ENCODE data around the gene SAMMSON. TPM values are rescaled to one million over a fixed set of nuclear protein-coding genes. Genes with fewer than 3 reads are reported as not detected.
A peak's percentile ranks its signal among the peaks of the same experiment; 100 is the strongest.

SAMMSON gene
- total RNA-seq, 4 donors from 2014 or later, result 0.94 to 6.1 TPM; not detected in 2

- H3K27me3 ChIP-seq, result peaks cover 0 to 18% (median 0%) of the 10 kb centered on the region in 4 donors
- no peaks in the 10 kb centered on the region for H3K4me1 ChIP-seq
- 51 to 63% methylated on average over 2 of the region's 2 CpGs for WGBS, 2 donors
- peak overlapping the region in 3 of 4 donors; percentile 37 to 51 (median 41) for H3K27ac ChIP-seq
- TF ChIP-seq POLR2A (IDR thresholded peaks at IDR 0.05) (no peak), CTCF (IDR thresholded peaks at IDR 0.05) (no peak)
- H3K9me3 ChIP-seq, result no peaks in the 10 kb centered on the region
- DNase-seq, result no peak
- H3K36me3 ChIP-seq, result no peaks in the 10 kb centered on the region
- intact Hi-C loops (cut with DNase I), result no loop called here
- no peak overlapping the region for H3K4me3 ChIP-seq
These were observed 75.6 kb downstream of the SAMMSON start for GRCh38 chr3:70075101-70075500.

GRCh38 chr3:70076396-70076795 is 76.9 kb downstream of the SAMMSON start:
- TF ChIP-seq CTCF (IDR thresholded peaks at IDR 0.05) (no peak), POLR2A (IDR thresholded peaks at IDR 0.05) (no peak)
- no peak overlapping the region for H3K4me3 ChIP-seq
- peak overlapping the region in 3 of 4 donors; percentile 12 to 44 (median 41) for H3K27ac ChIP-seq
- WGBS, 2 donors, result 62 to 65% methylated on average over 3 of the region's 3 CpGs
- H3K27me3 ChIP-seq, result peaks cover 0 to 18% (median 0%) of the 10 kb centered on the region in 4 donors
- H3K4me1 ChIP-seq, result no peaks in the 10 kb centered on the region
- no peak for DNase-seq
- intact Hi-C loops (cut with DNase I), result no loop called here
- no peaks in the 10 kb centered on the region for H3K9me3 ChIP-seq
- no peaks in the 10 kb centered on the region for H3K36me3 ChIP-seq

- DNase-seq, result no peak
These were observed 79.2 kb downstream of the SAMMSON start for GRCh38 chr3:70078778-70079177.

GRCh38 chr3:70085613-70086012 is 86.1 kb downstream of the SAMMSON start:
- TF ChIP-seq POLR2A (IDR thresholded peaks at IDR 0.05) (no peak), CTCF (IDR thresholded peaks at IDR 0.05) (no peak)

More at GRCh38 chr3:70078778-70079177, 79.2 kb downstream of the SAMMSON start:
- Histone ChIP-seq H3K27ac (peak overlapping the region in 1 of 4 donors; percentile 20), H3K4me3 (no peak overlapping the region), H3K9me3 (no peaks in the 10 kb centered on the region), H3K4me1 (no peaks in the 10 kb centered on the region), H3K36me3 (no peaks in the 10 kb centered on the region), H3K27me3 (peaks cover 0 to 10% (median 0%) of the 10 kb centered on the region in 4 donors)
- intact Hi-C loops (cut with DNase I), result no loop called here
- 55 to 58% methylated on average over 3 of the region's 3 CpGs for WGBS, 2 donors
- TF ChIP-seq POLR2A (IDR thresholded peaks at IDR 0.05), result no peak
- no peak for TF ChIP-seq CTCF (IDR thresholded peaks at IDR 0.05)

GRCh38 chr3:70086336-70086735 is 86.8 kb downstream of the SAMMSON start:
- WGBS, 2 donors, result 70 to 77% methylated on average over 2 of the region's 2 CpGs
- no peak overlapping the region for H3K27ac ChIP-seq
- no peaks in the 10 kb centered on the region for H3K36me3 ChIP-seq
- no peak for DNase-seq
- no peaks in the 10 kb centered on the region for H3K27me3 ChIP-seq
- no peaks in the 10 kb centered on the region for H3K4me1 ChIP-seq
- H3K9me3 ChIP-seq, result no peaks in the 10 kb centered on the region
- TF ChIP-seq POLR2A (IDR thresholded peaks at IDR 0.05) (no peak), CTCF (IDR thresholded peaks at IDR 0.05) (no peak)
- intact Hi-C loops (cut with DNase I), result no loop called here
- H3K4me3 ChIP-seq, result no peak overlapping the region

More at GRCh38 chr3:70085613-70086012, 86.1 kb downstream of the SAMMSON start:
- no peaks in the 10 kb centered on the region for H3K27me3 ChIP-seq
- no peak for DNase-seq
- no peak overlapping the region for H3K27ac ChIP-seq
- H3K4me1 ChIP-seq, result no peaks in the 10 kb centered on the region
- intact Hi-C loops (cut with DNase I), result no loop called here
- H3K9me3 ChIP-seq, result no peaks in the 10 kb centered on the region
- H3K36me3 ChIP-seq, result no peaks in the 10 kb centered on the region
- H3K4me3 ChIP-seq, result no peak overlapping the region
